ENCODE results near the gene THYN1.

Gene THYN1

GRCh38 chr11:134200688-134201087 is 52.5 kb downstream of the THYN1 start:
- no peak overlapping the region for H3K27ac ChIP-seq (ENCODE audit: insufficient read depth, low read length, poor library complexity, severe bottlenecking)
- H3K36me3 ChIP-seq (ENCODE audit: control insufficient read depth, insufficient read depth, low read length): peaks cover 21% of the 10 kb centered on the region
- no peaks in the 10 kb centered on the region for H3K4me1 ChIP-seq (ENCODE audit: control insufficient read depth, insufficient read depth, low read length, poor library complexity, severe bottlenecking)
- no peaks in the 10 kb centered on the region for H3K9me3 ChIP-seq (ENCODE audit: control insufficient read depth, low read length)
- no peaks in the 10 kb centered on the region for H3K27me3 ChIP-seq (replicated peaks; ENCODE audit: control insufficient read depth, insufficient read depth, low read length, poor library complexity, severe bottlenecking)
- H3K4me3 ChIP-seq (ENCODE audit: insufficient read depth, low read depth, low read length, poor library complexity, severe bottlenecking): no peak overlapping the region
- DNase-seq: no peak

DNA sequence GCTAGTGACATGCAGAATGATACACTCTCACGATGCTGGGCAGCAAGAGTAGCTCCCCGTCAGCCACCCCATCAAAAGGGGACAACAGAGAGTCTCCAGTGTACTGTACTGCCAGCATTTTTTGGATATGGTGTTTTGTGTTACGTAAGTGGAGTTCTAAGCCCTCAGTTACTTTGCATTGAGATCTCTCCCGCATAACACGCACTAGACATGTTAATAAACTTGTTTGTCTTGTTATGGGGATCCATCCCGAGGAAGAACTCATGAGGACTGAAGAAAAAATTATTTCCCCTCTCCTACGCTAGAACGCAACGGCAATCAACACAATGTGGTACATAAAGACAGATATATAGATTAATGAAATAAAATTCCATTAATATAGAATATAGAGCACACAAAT is 53.6 kb downstream of the THYN1 start:
- no peak overlapping the region for H3K4me3 ChIP-seq (ENCODE audit: insufficient read depth, low read depth, low read length, poor library complexity, severe bottlenecking)
- H3K36me3 ChIP-seq (ENCODE audit: control insufficient read depth, insufficient read depth, low read length): peaks cover 26% of the 10 kb centered on the region
- no peaks in the 10 kb centered on the region for H3K4me1 ChIP-seq (ENCODE audit: control insufficient read depth, insufficient read depth, low read length, poor library complexity, severe bottlenecking)
- H3K27me3 ChIP-seq (replicated peaks; ENCODE audit: control insufficient read depth, insufficient read depth, low read length, poor library complexity, severe bottlenecking): no peaks in the 10 kb centered on the region
- H3K27ac ChIP-seq (ENCODE audit: insufficient read depth, low read length, poor library complexity, severe bottlenecking): no peak overlapping the region
- no peaks in the 10 kb centered on the region for H3K9me3 ChIP-seq (ENCODE audit: control insufficient read depth, low read length)
- no peak for DNase-seq

All from effector memory CD4-positive, alpha-beta T cell (primary cell).